K562 (cell line): ENCODE measurements around the gene TTK. TPM values are rescaled to one million over a fixed set of nuclear protein-coding genes. Genes with fewer than 3 reads are reported as not detected.

Experiments used
- ATAC-seq: fragments of 200-7000 bp; cut with Tn5 transposase; 3 replicates; pipeline ENCODE4 v1.9.1; 2020; ENCODE audit warnings: moderate library complexity
- BruUV-seq: library from RNA; stranded (reverse); fragments of 400-500 nt; replicated peaks from 2 replicates; lab custom pipeline; 2021; lab: Mats Ljungman, UMichigan
- CTCF ChIA-PET: fragments of 300-600 bp; formaldehyde crosslinking; extraction: SDS; loops from one replicate; lab custom pipeline; 2021; ENCODE audit warnings: low intra/inter-chr PET ratio; lab: Yijun Ruan, JAX
- POLR2A ChIA-PET: fragments of 300-600, 350-650 bp; sonication (Branson Sonifier 250); formaldehyde crosslinking; extraction: SDS; loops from one replicate; lab custom pipeline; 2021; ENCODE audit warnings: antibody characterized with exemption, inconsistent platforms; lab: Yijun Ruan, JAX
- DNase-seq, 4 experiments: peaks; one replicate each; pipeline versions ENCODE4 v3.0.0 to v3.0.0-alpha.2; 2011 to 2018; ENCODE audit warnings: low spot score in 3 of 4, mixed read lengths in 3 of 4; ENCODE audit errors: extremely low read depth in 1 of 4
- FAIRE-seq: peaks from 2 replicates; lab custom pipeline; 2011; peaks lifted over from hg19 to GRCh38; lab: Jason Lieb, UNC
- H2AFZ ChIP-seq: 2 replicates; pipeline ENCODE4 v1.6.0; 2011; ENCODE audit warnings: low read depth, low read length, control low read depth, inconsistent platforms
- H3K27ac ChIP-seq: fragments of 200-600 bp; 3 replicates; pipeline ENCODE4 v1.8.0; 2011; ENCODE audit warnings: low read depth, mild to moderate bottlenecking, control low read depth, inconsistent platforms, low read length, moderate library complexity, mixed read lengths; ENCODE audit errors: extremely low read depth
- H3K27me3 ChIP-seq, 2 experiments: fragments of 300-600 bp in 1 of 2; 2 replicates in 1 of 2; 3 replicates in 1 of 2; pipeline versions ENCODE4 v1.6.0 to v1.8.0; 2011; ENCODE audit warnings: inconsistent platforms in 2 of 2, low read length in 2 of 2, mild to moderate bottlenecking in 1 of 2, mixed read lengths in 1 of 2, moderate library complexity in 1 of 2; ENCODE audit not compliant: control insufficient read depth in 2 of 2, insufficient read depth in 2 of 2
- H3K36me3 ChIP-seq: fragments of 300-600 bp; 3 replicates; pipeline ENCODE4 v1.8.0; 2011; ENCODE audit warnings: mild to moderate bottlenecking, low read length, inconsistent platforms; ENCODE audit not compliant: control insufficient read depth, insufficient read depth
- H3K4me1 ChIP-seq, 2 experiments: fragments of 200-600 bp in 1 of 2; replicated peaks in 1 of 2; 2 replicates in 1 of 2; 3 replicates in 1 of 2; pipeline versions ENCODE4 v1.5.1 to v1.8.0; 2011; ENCODE audit warnings: inconsistent platforms in 2 of 2, low read length in 2 of 2, mild to moderate bottlenecking in 1 of 2, mixed read lengths in 1 of 2, moderate library complexity in 1 of 2; ENCODE audit not compliant: control insufficient read depth in 2 of 2, insufficient read depth in 2 of 2
- H3K4me2 ChIP-seq: 2 replicates; pipeline ENCODE4 v1.6.1; 2011; ENCODE audit warnings: low read length, control low read depth, inconsistent platforms, mixed read lengths; ENCODE audit not compliant: insufficient read depth
- H3K4me3 ChIP-seq: fragments of 200-600 bp; sonication (generic), shearing (Covaris generic); 2 replicates; pipeline ENCODE4 v1.5.1; 2016; ENCODE audit warnings: control low read depth, inconsistent platforms
- H3K79me2 ChIP-seq: fragments of 200-600 bp; 3 replicates; pipeline ENCODE4 v1.8.0; 2011; ENCODE audit warnings: low read length, inconsistent platforms; ENCODE audit not compliant: control insufficient read depth, insufficient read depth
- H3K9ac ChIP-seq, 2 experiments: 2 replicates each; pipeline versions ENCODE4 v1.6.0 to v1.6.1; 2011; ENCODE audit warnings: low read depth in 2 of 2, low read length in 2 of 2, control low read depth in 1 of 2, inconsistent platforms in 1 of 2, mild to moderate bottlenecking in 1 of 2, mixed read lengths in 1 of 2; ENCODE audit not compliant: insufficient read depth in 1 of 2
- H3K9me1 ChIP-seq: one replicate; pipeline ENCODE4 v1.6.0; 2011; ENCODE audit warnings: inconsistent platforms, mild to moderate bottlenecking, low read length, moderate library complexity; ENCODE audit not compliant: control insufficient read depth, insufficient read depth
- H3K9me3 ChIP-seq: replicated peaks from 2 replicates; pipeline ENCODE4 v1.5.1; 2011; ENCODE audit warnings: low read depth, low read length, inconsistent platforms; ENCODE audit not compliant: control insufficient read depth, insufficient read depth
- H4K20me1 ChIP-seq: replicated peaks from 2 replicates; pipeline ENCODE4 v1.6.1; 2011; ENCODE audit warnings: low read length, inconsistent platforms, mixed read lengths; ENCODE audit not compliant: control insufficient read depth, insufficient read depth
- C11orf30 ChIP-seq: fragments of 450-650 bp; IDR thresholded peaks from 2 replicates; pipeline ENCODE4 v1.6.1; 2016; ENCODE audit warnings: low read depth, mild to moderate bottlenecking
- MAFF ChIP-seq: IDR thresholded peaks from 2 replicates; pipeline ENCODE4 v1.6.1; 2012; ENCODE audit warnings: low read length, improper control_type of control experiment
- MAFK ChIP-seq: IDR thresholded peaks from 2 replicates; pipeline ENCODE4 v1.6.1; 2011; ENCODE audit warnings: low read length, improper control_type of control experiment
- MYNN ChIP-seq, 2 experiments: sonication (generic); formaldehyde crosslinking in 1 of 2; IDR thresholded peaks; 2 replicates each; pipeline versions ENCODE4 v1.5.0 to v1.6.1; 2016 to 2020; ENCODE audit warnings: antibody characterized with exemption in 1 of 2, missing genetic modification reagents in 1 of 2
- PHB ChIP-seq: fragments of 250-450 bp; sonication (Bioruptor Pico); IDR thresholded peaks from 2 replicates; pipeline ENCODE4 v1.5.0; 2021
- ZNF316 ChIP-seq: fragments of 450-650 bp; IDR thresholded peaks from 2 replicates; pipeline ENCODE4 v1.6.1; 2016
- in situ Hi-C: fragments of 300-500 bp; cut with MboI; formaldehyde crosslinking; loops from 4 replicates; pipeline ENCODE4 v1.15.0; 2018; ENCODE audit warnings: inconsistent platforms, mixed read lengths
- intact Hi-C: fragments of 100-400 bp; cut with micrococcal nuclease; formaldehyde crosslinking; loops from 2 replicates; pipeline ENCODE4 v1.14.2; 2022
- polyA plus RNA-seq, 8 experiments: library from polyadenylated mRNA; depleted of rRNA in 4 of 8; stranded (reverse) in 5 of 8; unstranded in 3 of 8; fragments of >200 nt; fragmentation: Nextera tagmentation in 2 of 8; fragmentation: Illumina TruSeq in 1 of 8; extraction: Ambion mirVana in 2 of 8; extraction: Trizol in 1 of 8; gene quantifications; 2 replicates each; pipeline versions ENCODE4 v1.2.1 to v1.2.3, GENCODE V29; 2011 to 2014; ENCODE audit warnings: inconsistent platforms in 1 of 8, missing spikeins in 1 of 8
- total RNA-seq, 7 experiments: library from RNA; depleted of rRNA in 6 of 7; stranded (reverse); fragments of >200 nt in 6 of 7; fragmentation: Illumina TruSeq in 2 of 7; extraction: Trizol in 2 of 7; gene quantifications; 2 replicates each; pipeline versions ENCODE4 v1.2.1 to v1.2.3, GENCODE V29; 2011 to 2021; ENCODE audit warnings: low replicate concordance in 1 of 7
- TF ChIP-seq, protein P1 (sequence below), 2 experiments: fragments of 450-650 bp; IDR thresholded peaks; 2 replicates each; pipeline ENCODE4 v1.6.1; 2018; ENCODE audit warnings: mild to moderate bottlenecking in 2 of 2, low read depth in 1 of 2; ENCODE audit not compliant: partially characterized antibody in 2 of 2

TTK gene
- total and polyA plus RNA-seq, 9 of the 15 experiments (the other 6 are each of a cell fraction or from before 2014, with no cell fraction given) = 32.7 to 58.9 (median 52.8) TPM

DNA sequence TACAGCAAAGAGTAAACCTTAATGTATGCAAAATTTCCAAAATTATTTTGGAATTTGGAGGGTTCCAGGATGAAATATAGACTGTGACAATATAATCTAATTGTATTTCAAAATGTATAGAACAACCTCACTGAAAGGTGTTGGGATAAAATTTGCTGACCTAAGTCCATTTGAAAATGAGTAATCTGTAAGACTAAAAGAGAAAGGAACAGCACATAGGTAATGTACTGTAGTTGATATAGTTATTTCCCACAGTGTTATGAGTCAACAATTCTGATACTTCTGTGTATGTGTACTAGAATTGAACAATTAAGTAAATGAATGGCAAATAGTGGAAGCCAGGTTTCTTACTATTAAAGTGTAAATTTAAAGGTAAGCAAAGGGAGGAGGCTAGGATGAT, 33.3 kb upstream of the TTK start:
- BruUV-seq = no TSS peak
- Histone ChIP-seq H3K4me2 (no peak overlapping the region), H4K20me1 (no peaks in the 10 kb centered on the region), H3K4me3 (no peak overlapping the region), H3K27me3 (no peaks in the 10 kb centered on the region), H3K4me1 (no peaks in the 10 kb centered on the region), H3K27ac (no peak overlapping the region), H3K79me2 (no peaks in the 10 kb centered on the region), H3K9me3 (no peaks in the 10 kb centered on the region; the same call in 1 of the 2 replicates), H3K9ac (no peak overlapping the region), H3K9me1 (no peaks in the 10 kb centered on the region), H3K36me3 (no peaks in the 10 kb centered on the region), H2AFZ (no peak overlapping the region)
- TF ChIP-seq MYNN (IDR thresholded peaks at IDR 0.05) (no peak), MYNN (CRISPR knock-in tag; IDR thresholded peaks at IDR 0.05) (no peak), C11orf30 (peak; percentile 47; the same call in 1 of the 2 replicates), PHB (no peak), MAFF (peak; percentile 62), MAFK (peak; percentile 72), ZNF316 (peak; percentile 75)
- TF ChIP-seq, protein P1, sequence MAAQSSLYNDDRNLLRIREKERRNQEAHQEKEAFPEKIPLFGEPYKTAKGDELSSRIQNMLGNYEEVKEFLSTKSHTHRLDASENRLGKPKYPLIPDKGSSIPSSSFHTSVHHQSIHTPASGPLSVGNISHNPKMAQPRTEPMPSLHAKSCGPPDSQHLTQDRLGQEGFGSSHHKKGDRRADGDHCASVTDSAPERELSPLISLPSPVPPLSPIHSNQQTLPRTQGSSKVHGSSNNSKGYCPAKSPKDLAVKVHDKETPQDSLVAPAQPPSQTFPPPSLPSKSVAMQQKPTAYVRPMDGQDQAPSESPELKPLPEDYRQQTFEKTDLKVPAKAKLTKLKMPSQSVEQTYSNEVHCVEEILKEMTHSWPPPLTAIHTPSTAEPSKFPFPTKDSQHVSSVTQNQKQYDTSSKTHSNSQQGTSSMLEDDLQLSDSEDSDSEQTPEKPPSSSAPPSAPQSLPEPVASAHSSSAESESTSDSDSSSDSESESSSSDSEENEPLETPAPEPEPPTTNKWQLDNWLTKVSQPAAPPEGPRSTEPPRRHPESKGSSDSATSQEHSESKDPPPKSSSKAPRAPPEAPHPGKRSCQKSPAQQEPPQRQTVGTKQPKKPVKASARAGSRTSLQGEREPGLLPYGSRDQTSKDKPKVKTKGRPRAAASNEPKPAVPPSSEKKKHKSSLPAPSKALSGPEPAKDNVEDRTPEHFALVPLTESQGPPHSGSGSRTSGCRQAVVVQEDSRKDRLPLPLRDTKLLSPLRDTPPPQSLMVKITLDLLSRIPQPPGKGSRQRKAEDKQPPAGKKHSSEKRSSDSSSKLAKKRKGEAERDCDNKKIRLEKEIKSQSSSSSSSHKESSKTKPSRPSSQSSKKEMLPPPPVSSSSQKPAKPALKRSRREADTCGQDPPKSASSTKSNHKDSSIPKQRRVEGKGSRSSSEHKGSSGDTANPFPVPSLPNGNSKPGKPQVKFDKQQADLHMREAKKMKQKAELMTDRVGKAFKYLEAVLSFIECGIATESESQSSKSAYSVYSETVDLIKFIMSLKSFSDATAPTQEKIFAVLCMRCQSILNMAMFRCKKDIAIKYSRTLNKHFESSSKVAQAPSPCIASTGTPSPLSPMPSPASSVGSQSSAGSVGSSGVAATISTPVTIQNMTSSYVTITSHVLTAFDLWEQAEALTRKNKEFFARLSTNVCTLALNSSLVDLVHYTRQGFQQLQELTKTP (IDR thresholded peaks at IDR 0.05; ENCODE audit: low read depth in 1 of 2, partially characterized antibody in 2 of 2) = no peak
- in situ Hi-C loops = loop anchor here (10.0 kb wide), 1 partner anchor 234 kb away; no protein-coding TSS in a partner anchor
- ChIA-PET POLR2A (no interaction called here), CTCF (no interaction called here)
- DNase-seq = no peak
- intact Hi-C loops = no loop called here
- FAIRE-seq = no peak
- no peak for ATAC-seq
